Endothelial cell of umbilical vein (primary cell): ENCODE results near the gene GCLC. TPM values are rescaled to one million over a fixed set of nuclear protein-coding genes. Genes with fewer than 3 reads are reported as not detected.

Source experiments
- BruUV-seq: library from RNA; stranded (reverse); fragments of 400-500 nt; replicated peaks from 2 replicates; lab custom pipeline; 2021; lab: Mats Ljungman, UMichigan
- CTCF ChIA-PET: fragments of 300-600, 350-600 bp; sonication (Branson Sonifier 250); formaldehyde crosslinking; loops from one replicate; lab custom pipeline; 2021; ENCODE audit warnings: antibody characterized with exemption, inconsistent platforms; lab: Charles Lee
- POLR2A ChIA-PET: fragments of 300-600, 350-600 bp; sonication (Branson Sonifier 250); formaldehyde crosslinking; loops from one replicate; lab custom pipeline; 2021; ENCODE audit warnings: antibody characterized with exemption, inconsistent platforms; lab: Charles Lee
- DNase-seq: peaks from one replicate; pipeline ENCODE4 v3.0.0-alpha.2; 2011; ENCODE audit warnings: low read depth, low spot score
- FAIRE-seq: peaks from 2 replicates; lab custom pipeline; 2011; peaks lifted over from hg19 to GRCh38; lab: Jason Lieb, UNC
- H2AFZ ChIP-seq: 2 replicates; pipeline ENCODE4 v1.6.0; 2012; ENCODE audit warnings: low read depth, low read length, control low read depth, inconsistent platforms
- H3K27ac ChIP-seq: 2 replicates; pipeline ENCODE4 v1.5.1; 2011; ENCODE audit warnings: low read depth, mild to moderate bottlenecking, control low read depth, low read length, moderate library complexity; ENCODE audit not compliant: insufficient read depth
- H3K27me3 ChIP-seq, 2 experiments: 2 replicates each; pipeline versions ENCODE4 v1.6.0 to v1.6.1; 2011; ENCODE audit warnings: low read length in 2 of 2, mixed read lengths in 1 of 2; ENCODE audit not compliant: control insufficient read depth in 2 of 2, insufficient read depth in 2 of 2
- H3K36me3 ChIP-seq, 2 experiments: 2 replicates in 1 of 2; 3 replicates in 1 of 2; pipeline ENCODE4 v1.5.1; 2011; ENCODE audit warnings: low read length in 2 of 2, mild to moderate bottlenecking in 1 of 2, moderate library complexity in 1 of 2; ENCODE audit not compliant: control insufficient read depth in 2 of 2, insufficient read depth in 2 of 2; ENCODE audit errors: extremely low read depth in 1 of 2
- H3K4me1 ChIP-seq: 3 replicates; pipeline ENCODE4 v1.5.1; 2011; ENCODE audit warnings: mild to moderate bottlenecking, low read length; ENCODE audit not compliant: control insufficient read depth, insufficient read depth; ENCODE audit errors: extremely low read depth
- H3K4me2 ChIP-seq: 2 replicates; pipeline ENCODE4 v1.6.1; 2011; ENCODE audit warnings: low read length, control low read depth, mixed read lengths; ENCODE audit not compliant: insufficient read depth
- H3K4me3 ChIP-seq, 3 experiments: fragments of 200-600 bp in 1 of 3; sonication (generic), shearing (Covaris generic) in 1 of 3; replicated peaks in 1 of 3; 2 replicates each; pipeline ENCODE4 v1.5.1; 2011 to 2016; ENCODE audit warnings: control low read depth in 3 of 3, low read length in 3 of 3, mild to moderate bottlenecking in 2 of 3, inconsistent platforms in 1 of 3, low read depth in 1 of 3, moderate library complexity in 1 of 3; ENCODE audit not compliant: insufficient read depth in 1 of 3
- H3K79me2 ChIP-seq: 2 replicates; pipeline ENCODE4 v1.6.0; 2012; ENCODE audit warnings: low read length, inconsistent platforms; ENCODE audit not compliant: control insufficient read depth, insufficient read depth
- H3K9ac ChIP-seq: replicated peaks from 2 replicates; pipeline ENCODE3; 2011; ENCODE audit warnings: low read length, control low read depth; ENCODE audit not compliant: insufficient read depth; ENCODE audit errors: extremely low read depth
- H3K9me1 ChIP-seq: replicated peaks from 3 replicates; pipeline ENCODE4 v1.6.0; 2011; ENCODE audit warnings: mild to moderate bottlenecking, low read length; ENCODE audit not compliant: control insufficient read depth, insufficient read depth; ENCODE audit errors: extremely low read depth
- H3K9me3 ChIP-seq: replicated peaks from 2 replicates; pipeline ENCODE4 v1.5.1; 2012; ENCODE audit warnings: low read length, inconsistent platforms; ENCODE audit not compliant: control insufficient read depth, insufficient read depth
- H4K20me1 ChIP-seq: replicated peaks from 2 replicates; pipeline ENCODE3; 2011; ENCODE audit warnings: mild to moderate bottlenecking, low read length; ENCODE audit not compliant: control insufficient read depth, insufficient read depth; ENCODE audit errors: extremely low read depth
- EZH2 ChIP-seq: IDR thresholded peaks from 2 replicates; pipeline ENCODE4 v1.6.1; 2012; ENCODE audit warnings: borderline replicate concordance, low read depth, mild to moderate bottlenecking, moderate library complexity, low read length, inconsistent platforms; ENCODE audit not compliant: severe bottlenecking
- FOS ChIP-seq: IDR thresholded peaks from 2 replicates; pipeline ENCODE4 v1.6.1; 2011; ENCODE audit warnings: mild to moderate bottlenecking, low read length, moderate library complexity, borderline replicate concordance; ENCODE audit not compliant: insufficient read depth
- GATA2 ChIP-seq: IDR thresholded peaks from 2 replicates; pipeline ENCODE4 v1.7.0; 2011; ENCODE audit warnings: low read depth, mild to moderate bottlenecking, moderate library complexity, mixed read lengths, low read length; ENCODE audit not compliant: insufficient read length, insufficient read depth
- JUN ChIP-seq: IDR thresholded peaks from 2 replicates; pipeline ENCODE4 v1.6.1; 2011; ENCODE audit warnings: borderline replicate concordance, low read depth; ENCODE audit not compliant: insufficient read length, insufficient read depth
- MYC ChIP-seq: IDR thresholded peaks from one replicate; pipeline ENCODE4 v1.6.1; 2011; ENCODE audit warnings: mild to moderate bottlenecking, low read depth, low read length
- POLR2A ChIP-seq: IDR thresholded peaks from 2 replicates; pipeline ENCODE4 v1.6.1; 2012; ENCODE audit warnings: low read depth, mild to moderate bottlenecking, control low read depth, low read length
- POLR2AphosphoS5 ChIP-seq: IDR thresholded peaks from 2 replicates; pipeline ENCODE4 v1.6.1; 2012; ENCODE audit warnings: low read depth, mild to moderate bottlenecking, control low read depth, low read length, moderate library complexity; ENCODE audit not compliant: insufficient read depth
- dilution Hi-C: fragments of 300-500 bp; cut with MboI; formaldehyde crosslinking; loops from one replicate; pipeline ENCODE4 v1.15.0; 2019; ENCODE audit warnings: low sequenced_read_pairs; ENCODE audit not compliant: extremely low pct_ligation_motif_present
- intact Hi-C: fragments of 100-400 bp; cut with micrococcal nuclease; formaldehyde crosslinking; loops from one replicate; pipeline ENCODE4 v1.10.0; 2022
- polyA plus RNA-seq, 4 experiments: library from polyadenylated mRNA; depleted of rRNA in 3 of 4; stranded (reverse) in 3 of 4; unstranded in 1 of 4; fragments of >200 nt; gene quantifications; 2 replicates each; pipeline versions ENCODE4 v1.2.1 to v1.2.3, GENCODE V29; 2011 to 2012; ENCODE audit warnings: missing spikeins in 1 of 4
- total RNA-seq: library from RNA; stranded (reverse); gene quantifications from 2 replicates; pipeline ENCODE4 v1.2.3, GENCODE V29; 2021
- TF ChIP-seq, protein P1 (sequence below), 2 donors: IDR thresholded peaks; 1 replicate in 1 of 2; 2 replicates in 1 of 2; pipeline ENCODE4 v1.5.1; 2011; ENCODE audit warnings: low read length in 2 of 2, mild to moderate bottlenecking in 2 of 2, moderate library complexity in 2 of 2, control low read depth in 1 of 2, inconsistent platforms in 1 of 2, low read depth in 1 of 2; ENCODE audit not compliant: insufficient read depth in 1 of 2; ENCODE audit errors: extremely low read depth in 1 of 2
- TF ChIP-seq, protein P2 (sequence below): IDR thresholded peaks from 2 replicates; pipeline ENCODE4 v1.6.1; 2011; ENCODE audit not compliant: insufficient read depth, insufficient read length

GCLC gene
- total and polyA plus RNA-seq, 2 donors (not counting 3 experiments of a cell fraction or from before 2014, with no cell fraction given), result 7.3 to 22.8 TPM

DNA sequence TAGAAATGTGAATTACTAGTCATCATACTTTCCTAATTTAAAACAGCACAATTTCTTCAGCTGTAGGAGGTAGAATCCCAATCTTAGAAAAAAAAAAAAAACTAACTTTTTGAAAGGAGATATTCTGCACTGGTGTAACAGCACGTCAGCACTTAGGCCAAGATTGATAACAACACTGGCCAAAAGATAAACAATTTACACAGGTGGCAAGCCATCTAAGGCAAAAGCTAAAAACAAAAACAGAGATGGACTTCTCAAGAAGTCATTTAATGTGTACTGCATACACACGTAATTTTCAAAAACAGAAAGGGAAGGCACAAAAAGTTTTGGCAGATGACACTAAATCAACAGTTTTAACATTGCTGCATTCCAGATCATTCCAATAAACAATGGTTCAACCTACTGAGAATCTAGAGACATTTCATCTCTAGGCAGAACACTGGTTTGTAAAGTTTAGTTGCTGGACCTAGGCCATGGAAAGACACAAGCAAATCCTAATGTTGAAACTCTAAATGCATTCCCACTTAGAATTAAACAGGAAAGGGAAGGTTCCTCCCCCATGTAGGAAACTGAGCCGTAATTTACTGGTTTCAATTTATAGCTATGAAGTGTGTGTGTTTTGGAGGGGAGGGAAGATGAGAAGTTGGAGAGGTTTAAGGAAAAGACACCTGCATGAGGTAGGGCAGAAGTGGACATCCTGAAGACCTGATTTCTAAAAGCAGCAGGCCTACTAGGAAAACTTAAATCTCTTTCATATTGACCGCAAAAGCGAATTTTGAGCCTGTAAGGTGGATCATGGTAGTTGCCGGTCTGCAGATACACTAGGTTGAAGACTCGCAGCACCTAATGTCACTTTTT is 1.3 kb downstream of the GCLC start:
- Histone ChIP-seq H3K4me2 (peak overlapping the region; percentile 92), H3K4me3 (peak overlapping the region; percentile 44 to 73 (median 63)), H3K4me1 (peaks cover 24% of the 10 kb centered on the region), H3K9me1 (no peaks in the 10 kb centered on the region), H4K20me1 (no peaks in the 10 kb centered on the region), H3K36me3 (no peaks in the 10 kb centered on the region), H3K27ac (peak overlapping the region; percentile 53), H3K27me3 (no peaks in the 10 kb centered on the region), H2AFZ (peak overlapping the region; percentile 31), H3K9ac (peak overlapping the region; percentile 65), H3K9me3 (no peaks in the 10 kb centered on the region), H3K79me2 (peaks cover 20% of the 10 kb centered on the region)
- intact Hi-C loops, result loop anchor here (1.0 to 10.0 kb wide), 6 partner anchors 108 to 571 kb away; partner anchors contain the start of genes LRRC1 and MLIP
- DNase-seq (peak; percentile 43), FAIRE-seq (peak; percentile 62)
- TF ChIP-seq FOS (no peak), POLR2AphosphoS5 (no peak), POLR2A (no peak)
- CTCF ChIA-PET, result interaction anchor here (1.1 to 2.3 kb wide), 9 partner anchors 13 to 185 kb away, joined by 3 to 15 read pairs (median 6); no protein-coding TSS in a partner anchor
- POLR2A ChIA-PET, result interaction anchor here (0.5 to 0.8 kb wide), 2 partner anchors 15 to 397 kb away, joined by 3 to 4 read pairs; no protein-coding TSS in a partner anchor
- dilution Hi-C loops, result no loop called here
- BruUV-seq, result TSS peak; percentile 26

DNA sequence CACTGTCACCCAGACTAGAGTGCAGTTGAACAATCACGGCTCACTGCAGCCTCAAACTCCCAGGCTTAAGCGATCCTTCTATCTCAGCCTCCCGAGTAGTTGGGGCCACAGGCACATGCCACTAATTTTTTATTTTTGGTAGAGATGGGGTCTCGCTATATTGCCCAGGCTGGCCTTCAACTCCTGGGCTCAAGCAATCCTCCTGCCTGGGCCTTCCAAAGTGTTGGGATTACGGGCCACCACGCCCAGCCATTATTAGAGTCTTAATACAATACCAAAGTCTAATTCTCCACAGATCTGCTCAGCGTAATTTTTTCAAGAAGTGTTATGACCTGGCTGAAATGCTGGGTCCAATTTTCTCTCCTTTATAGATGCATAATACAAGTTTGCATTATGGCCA is 3.0 kb downstream of the GCLC start:
- Histone ChIP-seq H3K79me2 (peaks cover 21% of the 10 kb centered on the region), H3K4me2 (no peak overlapping the region), H3K27me3 (no peaks in the 10 kb centered on the region), H3K9me3 (no peaks in the 10 kb centered on the region), H3K9ac (no peak overlapping the region), H3K36me3 (no peaks in the 10 kb centered on the region), H3K4me3 (no peak overlapping the region), H3K27ac (no peak overlapping the region), H4K20me1 (no peaks in the 10 kb centered on the region), H2AFZ (no peak overlapping the region), H3K4me1 (peaks cover 11% of the 10 kb centered on the region), H3K9me1 (no peaks in the 10 kb centered on the region)
- no TSS peak for BruUV-seq
- dilution Hi-C loops (no loop called here), intact Hi-C loops (loop anchor here (10.0 kb wide), 2 partner anchors 237 to 573 kb away; partner anchors contain the start of gene MLIP)
- FAIRE-seq, result no peak
- ChIA-PET CTCF (interaction anchor here (2.0 kb wide), 1 partner anchor 177 kb away, joined by 6 read pairs; no protein-coding TSS in a partner anchor), POLR2A (no interaction called here)
- no peak for DNase-seq
- TF ChIP-seq FOS (no peak), EZH2 (no peak), POLR2AphosphoS5 (no peak), POLR2A (no peak), JUN (no peak), MYC (no peak), GATA2 (no peak)
- TF ChIP-seq, protein P1, sequence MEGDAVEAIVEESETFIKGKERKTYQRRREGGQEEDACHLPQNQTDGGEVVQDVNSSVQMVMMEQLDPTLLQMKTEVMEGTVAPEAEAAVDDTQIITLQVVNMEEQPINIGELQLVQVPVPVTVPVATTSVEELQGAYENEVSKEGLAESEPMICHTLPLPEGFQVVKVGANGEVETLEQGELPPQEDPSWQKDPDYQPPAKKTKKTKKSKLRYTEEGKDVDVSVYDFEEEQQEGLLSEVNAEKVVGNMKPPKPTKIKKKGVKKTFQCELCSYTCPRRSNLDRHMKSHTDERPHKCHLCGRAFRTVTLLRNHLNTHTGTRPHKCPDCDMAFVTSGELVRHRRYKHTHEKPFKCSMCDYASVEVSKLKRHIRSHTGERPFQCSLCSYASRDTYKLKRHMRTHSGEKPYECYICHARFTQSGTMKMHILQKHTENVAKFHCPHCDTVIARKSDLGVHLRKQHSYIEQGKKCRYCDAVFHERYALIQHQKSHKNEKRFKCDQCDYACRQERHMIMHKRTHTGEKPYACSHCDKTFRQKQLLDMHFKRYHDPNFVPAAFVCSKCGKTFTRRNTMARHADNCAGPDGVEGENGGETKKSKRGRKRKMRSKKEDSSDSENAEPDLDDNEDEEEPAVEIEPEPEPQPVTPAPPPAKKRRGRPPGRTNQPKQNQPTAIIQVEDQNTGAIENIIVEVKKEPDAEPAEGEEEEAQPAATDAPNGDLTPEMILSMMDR (IDR thresholded peaks at IDR 0.05; ENCODE audit: extremely low read depth in 1 of 2, insufficient read depth in 1 of 2, low read depth in 1 of 2, low read length in 2 of 2), result no peak
- TF ChIP-seq, protein P2, sequence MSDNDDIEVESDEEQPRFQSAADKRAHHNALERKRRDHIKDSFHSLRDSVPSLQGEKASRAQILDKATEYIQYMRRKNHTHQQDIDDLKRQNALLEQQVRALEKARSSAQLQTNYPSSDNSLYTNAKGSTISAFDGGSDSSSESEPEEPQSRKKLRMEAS, result no peak
